ENCODE data around the gene RGS13.

- TF ChIP-seq CTCF (IDR thresholded peaks at IDR 0.05), result no peak
- no peak for TF ChIP-seq POLR2AphosphoS5 (IDR thresholded peaks at IDR 0.05)
- no peak for TF ChIP-seq POLR2A (IDR thresholded peaks at IDR 0.05; ENCODE audit: low read depth)
These were observed 7.4 kb upstream of the RGS13 start for GRCh38 chr1:192628396-192629057.
